Activated T-cell treated with anti-CD3 and anti-CD28 coated beads for 1 hour (primary cell): ENCODE measurements around the gene TGM2.
A peak's percentile ranks its signal among the peaks of the same experiment; 100 is the strongest.

Experiments used
- DNase-seq: peaks from one replicate; pipeline ENCODE4 v3.0.0-alpha.2; 2020; ENCODE audit warnings: low read depth

Gene TGM2

GRCh38 chr20:38165089-38165965 lies at the start of gene TGM2:
TGM2 (minus strand) TSS chr20:38165270; CDS start chr20:38165198, 72 bp downstream.
- DNase-seq = peak; percentile 3

GRCh38 chr20:38214256-38215193 lies 49.5 kb upstream of the TGM2 start:
- DNase-seq = no peak

GRCh38 chr20:38213607-38213940 lies 48.5 kb upstream of the TGM2 start:
- DNase-seq = no peak

GRCh38 chr20:38212806-38213606 lies 47.9 kb upstream of the TGM2 start:
- no peak for DNase-seq

- no peak for DNase-seq
Observed at GRCh38 chr20:38211200-38212097, 46.4 kb upstream of the TGM2 start.

GRCh38 chr20:38210741-38211140 lies 45.7 kb upstream of the TGM2 start:
- no peak for DNase-seq

GRCh38 chr20:38209736-38210405 lies 44.8 kb upstream of the TGM2 start:
- DNase-seq = no peak

- DNase-seq = no peak
Observed at GRCh38 chr20:38209054-38209675, 44.1 kb upstream of the TGM2 start.

GRCh38 chr20:38208523-38208922 lies 43.5 kb upstream of the TGM2 start:
- no peak for DNase-seq

GRCh38 chr20:38208088-38208487 lies 43.0 kb upstream of the TGM2 start:
- DNase-seq = no peak

GRCh38 chr20:38207621-38208020 lies 42.6 kb upstream of the TGM2 start:
- DNase-seq = no peak

- no peak for DNase-seq
Observed at GRCh38 chr20:38205001-38205400, 39.9 kb upstream of the TGM2 start.

GRCh38 chr20:38203981-38204357 lies 38.9 kb upstream of the TGM2 start:
- no peak for DNase-seq

GRCh38 chr20:38203337-38203980 lies 38.4 kb upstream of the TGM2 start:
- no peak for DNase-seq

GRCh38 chr20:38202982-38203293 lies 37.9 kb upstream of the TGM2 start:
- DNase-seq = no peak

- no peak for DNase-seq
Observed at GRCh38 chr20:38202153-38202981, 37.3 kb upstream of the TGM2 start.

- DNase-seq = no peak
Observed at GRCh38 chr20:38201356-38201755, 36.3 kb upstream of the TGM2 start.

GRCh38 chr20:38200646-38201045 lies 35.6 kb upstream of the TGM2 start:
- no peak for DNase-seq
